Astrocyte (in vitro differentiated cells and primary cell): ENCODE results near the gene CLIP3. TPM values are rescaled to one million over a fixed set of nuclear protein-coding genes. Genes with fewer than 3 reads are reported as not detected.

Experiments used
- DNase-seq: peaks from one replicate; pipeline ENCODE4 v3.0.0-alpha.2; 2010; ENCODE audit warnings: low read depth
- FAIRE-seq: peaks from 2 replicates; lab custom pipeline; 2011; peaks lifted over from hg19 to GRCh38; lab: Jason Lieb, UNC
- H2AFZ ChIP-seq: 2 replicates; pipeline ENCODE4 v1.6.0; 2012; ENCODE audit warnings: low read depth, low read length, inconsistent platforms
- H3K27ac ChIP-seq: 2 replicates; pipeline ENCODE4 v1.5.1; 2011; ENCODE audit warnings: low read depth, low read length, inconsistent platforms
- H3K27me3 ChIP-seq: 2 replicates; pipeline ENCODE4 v1.6.0; 2011; ENCODE audit warnings: low read length, inconsistent platforms; ENCODE audit not compliant: insufficient read depth
- H3K36me3 ChIP-seq: 2 replicates; pipeline ENCODE4 v1.5.1; 2011; ENCODE audit warnings: low read length, inconsistent platforms; ENCODE audit not compliant: insufficient read depth
- H3K4me1 ChIP-seq: 2 replicates; pipeline ENCODE4 v1.5.1; 2011; ENCODE audit warnings: low read length, inconsistent platforms; ENCODE audit not compliant: insufficient read depth
- H3K4me2 ChIP-seq: 2 replicates; pipeline ENCODE4 v1.6.0; 2012; ENCODE audit warnings: low read length, inconsistent platforms
- H3K4me3 ChIP-seq: 2 replicates; pipeline ENCODE4 v1.5.1; 2011; ENCODE audit warnings: low read depth, mild to moderate bottlenecking, low read length, inconsistent platforms; ENCODE audit not compliant: insufficient read depth
- H3K79me2 ChIP-seq: 2 replicates; pipeline ENCODE4 v1.6.0; 2012; ENCODE audit warnings: mild to moderate bottlenecking, low read length, inconsistent platforms; ENCODE audit not compliant: insufficient read depth
- H3K9ac ChIP-seq: 2 replicates; pipeline ENCODE4 v1.6.0; 2012; ENCODE audit warnings: mild to moderate bottlenecking, low read length, inconsistent platforms
- H3K9me3 ChIP-seq: 2 replicates; pipeline ENCODE4 v1.5.1; 2012; ENCODE audit warnings: low read depth, mild to moderate bottlenecking, low read length, inconsistent platforms; ENCODE audit not compliant: insufficient read depth
- H4K20me1 ChIP-seq: 2 replicates; pipeline ENCODE4 v1.6.0; 2012; ENCODE audit warnings: low read length, inconsistent platforms; ENCODE audit not compliant: insufficient read depth
- H3K27ac Mint-ChIP-seq: one replicate; pipeline ENCODE4 v1.8.0; 2021; ENCODE audit warnings: mild to moderate bottlenecking, mixed read lengths; ENCODE audit not compliant: unreplicated experiment
- H3K27me3 Mint-ChIP-seq: one replicate; pipeline ENCODE4 v1.8.0; 2021; ENCODE audit warnings: low read depth, mixed read lengths; ENCODE audit not compliant: unreplicated experiment
- H3K36me3 Mint-ChIP-seq: one replicate; pipeline ENCODE4 v1.8.0; 2021; ENCODE audit warnings: low read depth, mixed read lengths; ENCODE audit not compliant: unreplicated experiment
- H3K4me1 Mint-ChIP-seq: one replicate; pipeline ENCODE4 v1.8.0; 2021; ENCODE audit warnings: low read depth, mixed read lengths; ENCODE audit not compliant: unreplicated experiment
- H3K4me3 Mint-ChIP-seq: one replicate; pipeline ENCODE4 v1.8.0; 2021; ENCODE audit warnings: mild to moderate bottlenecking, moderate library complexity, mixed read lengths; ENCODE audit not compliant: unreplicated experiment
- H3K9me3 Mint-ChIP-seq: one replicate; pipeline ENCODE4 v1.8.0; 2021; ENCODE audit warnings: mild to moderate bottlenecking, mixed read lengths; ENCODE audit not compliant: unreplicated experiment
- EZH2 ChIP-seq: IDR thresholded peaks from 2 replicates; pipeline ENCODE4 v1.6.1; 2012; ENCODE audit warnings: mild to moderate bottlenecking, low read length, inconsistent platforms; ENCODE audit not compliant: insufficient read depth
- total RNA-seq: library from RNA; stranded (reverse); gene quantifications from 2 replicates; pipeline ENCODE4 v1.2.1, GENCODE V29; 2021
- TF ChIP-seq, protein P1 (sequence below): IDR thresholded peaks from 2 replicates; pipeline ENCODE4 v1.5.1; 2011; ENCODE audit warnings: low read depth, mild to moderate bottlenecking, inconsistent platforms, low read length, moderate library complexity; ENCODE audit not compliant: insufficient read depth

The CLIP3 gene
- total RNA-seq, 1 donor from 2014 or later: 57.4 TPM

- DNase-seq (peak; percentile 16), FAIRE-seq (no peak)
- Mint-ChIP-seq H3K4me1 (no peaks in the 10 kb centered on the region), H3K36me3 (no peaks in the 10 kb centered on the region), H3K27ac (no peak overlapping the region), H3K4me3 (no peak overlapping the region), H3K27me3 (peaks cover 55% of the 10 kb centered on the region), H3K9me3 (no peaks in the 10 kb centered on the region)
- Histone ChIP-seq H4K20me1 (no peaks in the 10 kb centered on the region), H3K9ac (no peak overlapping the region), H3K27ac (no peak overlapping the region), H2AFZ (no peak overlapping the region), H3K27me3 (peaks cover 1% of the 10 kb centered on the region), H3K4me3 (no peak overlapping the region), H3K79me2 (no peaks in the 10 kb centered on the region), H3K9me3 (no peaks in the 10 kb centered on the region), H3K4me1 (no peaks in the 10 kb centered on the region), H3K36me3 (no peaks in the 10 kb centered on the region), H3K4me2 (no peak overlapping the region)
- no peak for TF ChIP-seq EZH2
- TF ChIP-seq, protein P1, sequence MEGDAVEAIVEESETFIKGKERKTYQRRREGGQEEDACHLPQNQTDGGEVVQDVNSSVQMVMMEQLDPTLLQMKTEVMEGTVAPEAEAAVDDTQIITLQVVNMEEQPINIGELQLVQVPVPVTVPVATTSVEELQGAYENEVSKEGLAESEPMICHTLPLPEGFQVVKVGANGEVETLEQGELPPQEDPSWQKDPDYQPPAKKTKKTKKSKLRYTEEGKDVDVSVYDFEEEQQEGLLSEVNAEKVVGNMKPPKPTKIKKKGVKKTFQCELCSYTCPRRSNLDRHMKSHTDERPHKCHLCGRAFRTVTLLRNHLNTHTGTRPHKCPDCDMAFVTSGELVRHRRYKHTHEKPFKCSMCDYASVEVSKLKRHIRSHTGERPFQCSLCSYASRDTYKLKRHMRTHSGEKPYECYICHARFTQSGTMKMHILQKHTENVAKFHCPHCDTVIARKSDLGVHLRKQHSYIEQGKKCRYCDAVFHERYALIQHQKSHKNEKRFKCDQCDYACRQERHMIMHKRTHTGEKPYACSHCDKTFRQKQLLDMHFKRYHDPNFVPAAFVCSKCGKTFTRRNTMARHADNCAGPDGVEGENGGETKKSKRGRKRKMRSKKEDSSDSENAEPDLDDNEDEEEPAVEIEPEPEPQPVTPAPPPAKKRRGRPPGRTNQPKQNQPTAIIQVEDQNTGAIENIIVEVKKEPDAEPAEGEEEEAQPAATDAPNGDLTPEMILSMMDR: no peak
Observed at GRCh38 chr19:35975608-35976214, 57.0 kb downstream of the CLIP3 start.

- TF ChIP-seq, protein P1: no peak
- TF ChIP-seq EZH2: no peak
- Histone ChIP-seq H3K27ac (no peak overlapping the region), H3K4me3 (no peak overlapping the region), H3K36me3 (no peaks in the 10 kb centered on the region), H3K9me3 (no peaks in the 10 kb centered on the region), H3K27me3 (no peaks in the 10 kb centered on the region), H2AFZ (no peak overlapping the region), H3K4me1 (no peaks in the 10 kb centered on the region), H3K9ac (no peak overlapping the region), H3K79me2 (no peaks in the 10 kb centered on the region), H4K20me1 (no peaks in the 10 kb centered on the region), H3K4me2 (no peak overlapping the region)
- no peak for FAIRE-seq
- H3K4me1 Mint-ChIP-seq: no peaks in the 10 kb centered on the region
- DNase-seq: no peak
- H3K4me3 Mint-ChIP-seq: no peak overlapping the region
- H3K27ac Mint-ChIP-seq: no peak overlapping the region
- peaks cover 51% of the 10 kb centered on the region for H3K27me3 Mint-ChIP-seq
- no peaks in the 10 kb centered on the region for H3K9me3 Mint-ChIP-seq
- H3K36me3 Mint-ChIP-seq: no peaks in the 10 kb centered on the region
Observed at GRCh38 chr19:35973487-35973886, 59.2 kb downstream of the CLIP3 start.

DNA sequence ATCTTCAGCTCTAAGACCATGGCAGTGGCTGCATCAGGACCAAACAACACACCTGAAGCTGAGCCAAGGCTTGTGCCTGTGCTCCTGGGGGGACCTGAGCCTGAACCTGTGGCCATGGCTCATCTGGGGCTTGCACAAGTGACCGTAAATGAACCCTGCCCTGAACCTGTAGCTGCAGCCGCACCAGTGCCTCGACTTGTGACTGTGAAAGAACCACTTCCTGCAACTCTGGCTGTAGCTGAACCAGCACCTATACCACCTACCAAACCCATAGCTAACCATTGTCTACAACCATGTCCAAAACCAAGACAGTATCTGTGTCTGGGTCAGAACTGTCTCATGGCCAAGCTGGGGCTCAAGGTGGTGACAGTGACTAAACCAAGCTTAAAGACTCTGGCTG, 65.9 kb downstream of the CLIP3 start:
- no peak for TF ChIP-seq EZH2
- TF ChIP-seq, protein P1: no peak
- Mint-ChIP-seq H3K27me3 (peaks cover 32% of the 10 kb centered on the region), H3K4me3 (no peak overlapping the region), H3K4me1 (no peaks in the 10 kb centered on the region), H3K36me3 (no peaks in the 10 kb centered on the region), H3K9me3 (no peaks in the 10 kb centered on the region), H3K27ac (no peak overlapping the region)
- H3K9ac ChIP-seq: no peak overlapping the region
- H3K27me3 ChIP-seq: no peaks in the 10 kb centered on the region
- H3K4me2 ChIP-seq: no peak overlapping the region
- H3K4me3 ChIP-seq: no peak overlapping the region
- H3K27ac ChIP-seq: no peak overlapping the region
- no peaks in the 10 kb centered on the region for H3K79me2 ChIP-seq
- no peaks in the 10 kb centered on the region for H3K36me3 ChIP-seq
- no peaks in the 10 kb centered on the region for H4K20me1 ChIP-seq
- no peaks in the 10 kb centered on the region for H3K4me1 ChIP-seq
- FAIRE-seq: no peak
- H3K9me3 ChIP-seq: no peaks in the 10 kb centered on the region
- no peak for DNase-seq
- H2AFZ ChIP-seq: no peak overlapping the region
